Measurements from ENCODE around the gene NBEAL1. TPM values are rescaled to one million over a fixed set of nuclear protein-coding genes. Genes with fewer than 3 reads are reported as not detected.

NBEAL1 gene
- total RNA-seq, 1 donor from 2014 or later, result 67.2 TPM

GRCh38 chr2:203164311-203164935 is 149.7 kb downstream of the NBEAL1 start:
- intact Hi-C loops (cut with DNase I), result no loop called here
- Histone ChIP-seq H3K4me3 (no peak overlapping the region), H3K27me3 (ENCODE audit: low read depth) (no peaks in the 10 kb centered on the region), H3K4me1 (no peaks in the 10 kb centered on the region), H3K36me3 (peaks cover 48% of the 10 kb centered on the region), H3K27ac (no peak overlapping the region), H3K9me3 (no peaks in the 10 kb centered on the region)
- ATAC-seq (no peak), DNase-seq (no peak)
- no peak for TF ChIP-seq CTCF (IDR thresholded peaks at IDR 0.05)

- intact Hi-C loops (cut with DNase I), result no loop called here
- TF ChIP-seq CTCF (IDR thresholded peaks at IDR 0.05), result no peak
- Histone ChIP-seq H3K4me3 (no peak overlapping the region), H3K4me1 (no peaks in the 10 kb centered on the region), H3K36me3 (peaks cover 63% of the 10 kb centered on the region), H3K27ac (no peak overlapping the region), H3K27me3 (ENCODE audit: low read depth) (no peaks in the 10 kb centered on the region), H3K9me3 (no peaks in the 10 kb centered on the region)
- no peak for ATAC-seq
- DNase-seq, result no peak
These were observed 153.1 kb downstream of the NBEAL1 start for GRCh38 chr2:203167751-203168150.

DNA sequence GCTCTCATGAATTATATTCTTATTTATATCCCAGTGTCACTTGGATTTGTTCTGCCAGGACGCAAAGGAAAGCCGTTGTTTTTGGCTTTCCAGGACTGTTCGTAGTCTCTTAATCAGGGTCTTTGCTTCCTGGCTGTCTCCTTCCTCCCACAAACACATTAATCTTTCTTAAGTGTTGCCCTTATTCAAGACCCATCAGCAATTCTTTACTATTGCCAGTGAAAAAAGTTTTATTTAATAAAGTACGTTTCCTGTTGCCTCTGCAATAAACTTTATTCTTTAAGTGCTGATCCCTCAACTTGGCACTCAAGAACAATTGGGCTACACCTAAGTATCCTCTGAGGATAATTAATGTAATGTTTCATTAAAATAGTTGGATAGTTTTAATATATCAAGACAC is 155.8 kb downstream of the NBEAL1 start:
- intact Hi-C loops (cut with DNase I), result no loop called here
- Histone ChIP-seq H3K9me3 (no peaks in the 10 kb centered on the region), H3K27me3 (ENCODE audit: low read depth) (no peaks in the 10 kb centered on the region), H3K4me1 (no peaks in the 10 kb centered on the region), H3K36me3 (peaks cover 71% of the 10 kb centered on the region), H3K4me3 (no peak overlapping the region), H3K27ac (no peak overlapping the region)
- TF ChIP-seq CTCF (IDR thresholded peaks at IDR 0.05), result no peak
- DNase-seq, result no peak
- no peak for ATAC-seq

GRCh38 chr2:203175371-203175770 is 160.7 kb downstream of the NBEAL1 start:
- H3K4me3 ChIP-seq, result no peak overlapping the region
- ATAC-seq (no peak), DNase-seq (no peak)
- intact Hi-C loops (cut with DNase I), result no loop called here
- no peaks in the 10 kb centered on the region for H3K4me1 ChIP-seq
- TF ChIP-seq CTCF (IDR thresholded peaks at IDR 0.05), result no peak
- peaks cover 59% of the 10 kb centered on the region for H3K36me3 ChIP-seq
- no peak overlapping the region for H3K27ac ChIP-seq
- H3K27me3 ChIP-seq (ENCODE audit: low read depth), result no peaks in the 10 kb centered on the region
- no peaks in the 10 kb centered on the region for H3K9me3 ChIP-seq

- peaks cover 60% of the 10 kb centered on the region for H3K36me3 ChIP-seq
- intact Hi-C loops (cut with DNase I), result no loop called here
- no peak for DNase-seq
- TF ChIP-seq CTCF (IDR thresholded peaks at IDR 0.05), result no peak
- no peak overlapping the region for H3K4me3 ChIP-seq
- no peaks in the 10 kb centered on the region for H3K4me1 ChIP-seq
- no peaks in the 10 kb centered on the region for H3K27me3 ChIP-seq (ENCODE audit: low read depth)
- no peak for ATAC-seq
- no peak overlapping the region for H3K27ac ChIP-seq
- no peaks in the 10 kb centered on the region for H3K9me3 ChIP-seq
These were observed 162.7 kb downstream of the NBEAL1 start for GRCh38 chr2:203177361-203177760.
